ENCODE measurements around the gene NCSTN. TPM values are rescaled to one million over a fixed set of nuclear protein-coding genes. Genes with fewer than 3 reads are reported as not detected.

NCSTN gene
- total and polyA plus RNA-seq, 5 donors: 60.7 to 84.3 (median 69.3) TPM

GRCh38 chr1:160363010-160363409 lies 19.8 kb downstream of the NCSTN start:
- intact Hi-C loops (cut with DNase I): no loop called here
- no peak for ATAC-seq
- Histone ChIP-seq H3K27ac (ENCODE audit: low read length) (no peak overlapping the region), H3K4me1 (ENCODE audit: control insufficient read depth, insufficient read depth, low read length) (no peaks in the 10 kb centered on the region), H3K4me3 (ENCODE audit: low read length) (no peak overlapping the region), H3K27me3 (ENCODE audit: control insufficient read depth, insufficient read depth) (no peaks in the 10 kb centered on the region), H3K9me3 (ENCODE audit: control insufficient read depth, low read length) (no peaks in the 10 kb centered on the region)
- no peak for DNase-seq
- 50% methylated on average over 5 of the region's 5 CpGs for WGBS

- H3K27me3 ChIP-seq (ENCODE audit: control insufficient read depth, insufficient read depth): no peaks in the 10 kb centered on the region
- WGBS: 69% methylated on average over 12 of the region's 12 CpGs
- H3K4me1 ChIP-seq (ENCODE audit: control insufficient read depth, insufficient read depth, low read length): no peaks in the 10 kb centered on the region
- intact Hi-C loops (cut with DNase I): no loop called here
- no peak for DNase-seq
- H3K27ac ChIP-seq (ENCODE audit: low read length): no peak overlapping the region
- no peak overlapping the region for H3K4me3 ChIP-seq (ENCODE audit: low read length)
- ATAC-seq: no peak
- H3K9me3 ChIP-seq (ENCODE audit: control insufficient read depth, low read length): no peaks in the 10 kb centered on the region
Observed at GRCh38 chr1:160363951-160364735, 21.0 kb downstream of the NCSTN start.

GRCh38 chr1:160365325-160365724 lies 22.1 kb downstream of the NCSTN start:
- no peak for DNase-seq
- no peak for ATAC-seq
- Histone ChIP-seq H3K4me1 (ENCODE audit: control insufficient read depth, insufficient read depth, low read length) (no peaks in the 10 kb centered on the region), H3K27ac (ENCODE audit: low read length) (no peak overlapping the region), H3K4me3 (ENCODE audit: low read length) (no peak overlapping the region), H3K27me3 (ENCODE audit: control insufficient read depth, insufficient read depth) (no peaks in the 10 kb centered on the region), H3K9me3 (ENCODE audit: control insufficient read depth, low read length) (no peaks in the 10 kb centered on the region)
- WGBS: 100% methylated on average over 1 of the region's 1 CpG
- intact Hi-C loops (cut with DNase I): no loop called here

- WGBS: 57% methylated on average over 15 of the region's 15 CpGs
- Histone ChIP-seq H3K4me3 (ENCODE audit: low read length) (no peak within 1 kb of the TSS), H3K27ac (ENCODE audit: low read length) (no peak within 1 kb of the TSS), H3K9me3 (ENCODE audit: control insufficient read depth, low read length) (no peaks in the 10 kb centered on the region), H3K27me3 (ENCODE audit: control insufficient read depth, insufficient read depth) (no peaks in the 10 kb centered on the region), H3K4me1 (ENCODE audit: control insufficient read depth, insufficient read depth, low read length) (no peaks in the 10 kb centered on the region)
- DNase-seq (no peak), ATAC-seq (no peak)
- intact Hi-C loops (cut with DNase I): no loop called here
Observed at GRCh38 chr1:160366731-160367515, 23.7 kb downstream of the NCSTN start, which contains the start of gene NHLH1. NHLH1 (plus strand) TSS chr1:160367071; CDS start chr1:160370732, 3,661 bp downstream.

- Histone ChIP-seq H3K4me3 (ENCODE audit: low read length) (no peak overlapping the region), H3K27me3 (ENCODE audit: control insufficient read depth, insufficient read depth) (no peaks in the 10 kb centered on the region), H3K9me3 (ENCODE audit: control insufficient read depth, low read length) (no peaks in the 10 kb centered on the region), H3K4me1 (ENCODE audit: control insufficient read depth, insufficient read depth, low read length) (no peaks in the 10 kb centered on the region), H3K27ac (ENCODE audit: low read length) (no peak overlapping the region)
- no peak for DNase-seq
- 31% methylated on average over 4 of the region's 4 CpGs for WGBS
- no peak for ATAC-seq
- intact Hi-C loops (cut with DNase I): no loop called here
Observed at GRCh38 chr1:160367516-160367900, 24.3 kb downstream of the NCSTN start.

- Histone ChIP-seq H3K4me1 (ENCODE audit: control insufficient read depth, insufficient read depth, low read length) (no peaks in the 10 kb centered on the region), H3K27me3 (ENCODE audit: control insufficient read depth, insufficient read depth) (no peaks in the 10 kb centered on the region), H3K9me3 (ENCODE audit: control insufficient read depth, low read length) (no peaks in the 10 kb centered on the region), H3K4me3 (ENCODE audit: low read length) (no peak overlapping the region), H3K27ac (ENCODE audit: low read length) (no peak overlapping the region)
- 80% methylated on average over 4 of the region's 4 CpGs for WGBS
- no peak for DNase-seq
- intact Hi-C loops (cut with DNase I): no loop called here
- no peak for ATAC-seq
Observed at GRCh38 chr1:160367934-160368923, 25.0 kb downstream of the NCSTN start.

- WGBS: 82% methylated on average over 1 of the region's 1 CpG
- Histone ChIP-seq H3K9me3 (ENCODE audit: control insufficient read depth, low read length) (no peaks in the 10 kb centered on the region), H3K4me3 (ENCODE audit: low read length) (no peak overlapping the region), H3K4me1 (ENCODE audit: control insufficient read depth, insufficient read depth, low read length) (no peaks in the 10 kb centered on the region), H3K27ac (ENCODE audit: low read length) (no peak overlapping the region), H3K27me3 (ENCODE audit: control insufficient read depth, insufficient read depth) (no peaks in the 10 kb centered on the region)
- ATAC-seq (no peak), DNase-seq (no peak)
- intact Hi-C loops (cut with DNase I): no loop called here
Observed at GRCh38 chr1:160369087-160369486, 25.9 kb downstream of the NCSTN start.

- WGBS: 67% methylated on average over 42 of the region's 42 CpGs
- H3K4me3 ChIP-seq (ENCODE audit: low read length): no peak overlapping the region
- no peak for DNase-seq
- H3K9me3 ChIP-seq (ENCODE audit: control insufficient read depth, low read length): no peaks in the 10 kb centered on the region
- ATAC-seq: no peak
- peaks cover 7% of the 10 kb centered on the region for H3K4me1 ChIP-seq (ENCODE audit: control insufficient read depth, insufficient read depth, low read length)
- no peaks in the 10 kb centered on the region for H3K27me3 ChIP-seq (ENCODE audit: control insufficient read depth, insufficient read depth)
- no peak overlapping the region for H3K27ac ChIP-seq (ENCODE audit: low read length)
- intact Hi-C loops (cut with DNase I): loop anchor here in 3 of 4 donors (10.0 kb wide), 3 partner anchors 266 to 286 kb away; partner anchors contain the start of genes IGSF8 (in 1 of the 3) and KCNJ9 (in 1 of the 3)
Observed at GRCh38 chr1:160370561-160371345, 27.6 kb downstream of the NCSTN start.

GRCh38 chr1:160371346-160371631 lies 28.1 kb downstream of the NCSTN start:
- Histone ChIP-seq H3K9me3 (ENCODE audit: control insufficient read depth, low read length) (no peaks in the 10 kb centered on the region), H3K27ac (ENCODE audit: low read length) (no peak overlapping the region), H3K27me3 (ENCODE audit: control insufficient read depth, insufficient read depth) (no peaks in the 10 kb centered on the region), H3K4me3 (ENCODE audit: low read length) (no peak overlapping the region), H3K4me1 (ENCODE audit: control insufficient read depth, insufficient read depth, low read length) (peaks cover 7% of the 10 kb centered on the region)
- DNase-seq (no peak), ATAC-seq (no peak)
- intact Hi-C loops (cut with DNase I): loop anchor here in 3 of 4 donors (10.0 kb wide), 3 partner anchors 266 to 286 kb away; partner anchors contain the start of genes IGSF8 (in 1 of the 3) and KCNJ9 (in 1 of the 3)

- Histone ChIP-seq H3K27ac (ENCODE audit: low read length) (no peak overlapping the region), H3K4me1 (ENCODE audit: control insufficient read depth, insufficient read depth, low read length) (peaks cover 7% of the 10 kb centered on the region), H3K4me3 (ENCODE audit: low read length) (no peak overlapping the region), H3K27me3 (ENCODE audit: control insufficient read depth, insufficient read depth) (no peaks in the 10 kb centered on the region), H3K9me3 (ENCODE audit: control insufficient read depth, low read length) (no peaks in the 10 kb centered on the region)
- intact Hi-C loops (cut with DNase I): loop anchor here in 3 of 4 donors (10.0 kb wide), 3 partner anchors 267 to 287 kb away; partner anchors contain the start of genes IGSF8 (in 1 of the 3) and KCNJ9 (in 1 of the 3)
- ATAC-seq: no peak
- DNase-seq: no peak
- WGBS: 86% methylated on average over 4 of the region's 4 CpGs
Observed at GRCh38 chr1:160371756-160372155, 28.6 kb downstream of the NCSTN start.
